Occipital lobe (tissue), 2 donors: ENCODE results near the gene KLF11. TPM values are rescaled to one million over a fixed set of nuclear protein-coding genes. Genes with fewer than 3 reads are reported as not detected.
"Not testable (repeated sequence)": the region's sequence is repeated elsewhere in the genome, so short reads cannot be mapped to it uniquely, and the experiment has no call there.

Experiments used
- DNase-seq: peaks from one replicate; lab custom pipeline; 2025; lab: John Stamatoyannopoulos, UW
- total RNA-seq: library from RNA; depleted of rRNA; stranded (reverse); fragments of >200 nt; gene quantifications from one replicate; pipeline ENCODE4 v1.2.3, GENCODE V29; 2014

Gene KLF11
- total RNA-seq, 1 donor from 2014 or later = 14.0 TPM

- no peak for DNase-seq
These were observed 34.0 kb upstream of the KLF11 start for GRCh38 chr2:10009271-10009810.

GRCh38 chr2:10009811-10010781 is 33.3 kb upstream of the KLF11 start:
- no peak for DNase-seq

- DNase-seq = not testable (repeated sequence)
These were observed 32.3 kb upstream of the KLF11 start for GRCh38 chr2:10010861-10011605.

GRCh38 chr2:10011606-10012325 is 31.6 kb upstream of the KLF11 start:
- not testable (repeated sequence) for DNase-seq

GRCh38 chr2:10012366-10012962 is 30.9 kb upstream of the KLF11 start:
- not testable (repeated sequence) for DNase-seq

GRCh38 chr2:10012963-10013461 is 30.3 kb upstream of the KLF11 start:
- DNase-seq = no peak

GRCh38 chr2:10013651-10014417 is 29.5 kb upstream of the KLF11 start:
- not testable (repeated sequence) for DNase-seq

- DNase-seq = no peak
These were observed 28.7 kb upstream of the KLF11 start for GRCh38 chr2:10014418-10015190.

GRCh38 chr2:10015376-10015989 is 27.9 kb upstream of the KLF11 start:
- not testable (repeated sequence) for DNase-seq

GRCh38 chr2:10016001-10016801 is 27.1 kb upstream of the KLF11 start:
- DNase-seq = no peak

- no peak for DNase-seq
These were observed 26.5 kb upstream of the KLF11 start for GRCh38 chr2:10016802-10017258.

GRCh38 chr2:10017313-10017941 is 25.9 kb upstream of the KLF11 start:
- no peak for DNase-seq

- DNase-seq = no peak
These were observed 24.2 kb upstream of the KLF11 start for GRCh38 chr2:10019174-10019573.

- no peak for DNase-seq
These were observed 23.5 kb upstream of the KLF11 start for GRCh38 chr2:10019602-10020400.

- DNase-seq = no peak
These were observed 21.3 kb upstream of the KLF11 start for GRCh38 chr2:10022041-10022421.

GRCh38 chr2:10022445-10022844 is 20.9 kb upstream of the KLF11 start:
- DNase-seq = no peak
